Suprapubic skin (tissue), 4 donors: ENCODE data around the gene GLRX3. TPM values are rescaled to one million over a fixed set of nuclear protein-coding genes. Genes with fewer than 3 reads are reported as not detected.

Source experiments
- DNase-seq, 2 donors: peaks; one replicate each; pipeline ENCODE4 v3.0.0-alpha.2; 2019; ENCODE audit warnings: low spot score in 2 of 2
- H3K27ac ChIP-seq: fragments of 200-600 bp; sonication (generic); one replicate; pipeline ENCODE4 v1.5.1; 2019
- H3K27me3 ChIP-seq: fragments of 200-600 bp; sonication (generic); one replicate; pipeline ENCODE4 v1.5.1; 2019
- H3K36me3 ChIP-seq: fragments of 200-600 bp; sonication (generic); one replicate; pipeline ENCODE4 v1.5.1; 2019
- H3K4me1 ChIP-seq: fragments of 200-600 bp; sonication (generic); one replicate; pipeline ENCODE4 v1.5.1; 2019
- H3K4me3 ChIP-seq: fragments of 200-600 bp; sonication (generic); one replicate; pipeline ENCODE4 v1.5.1; 2019; ENCODE audit warnings: mild to moderate bottlenecking
- H3K9me3 ChIP-seq: fragments of 200-600 bp; sonication (generic); one replicate; pipeline ENCODE4 v1.5.1; 2019
- EP300 ChIP-seq: sonication (generic); formaldehyde crosslinking; IDR thresholded peaks from one replicate; pipeline ENCODE4 v1.6.1; 2017; ENCODE audit warnings: antibody characterized with exemption
- POLR2A ChIP-seq, 2 donors: fragments of 450-650 bp; IDR thresholded peaks; one replicate each; pipeline ENCODE4 v1.6.1; 2017; ENCODE audit warnings: antibody characterized with exemption in 2 of 2, mild to moderate bottlenecking in 2 of 2, moderate library complexity in 2 of 2
- POLR2AphosphoS5 ChIP-seq, 3 donors: sonication (generic); formaldehyde crosslinking; IDR thresholded peaks; one replicate each; pipeline ENCODE4 v1.6.1; 2017; ENCODE audit warnings: antibody characterized with exemption in 3 of 3
- WGBS: methylation state at CpG from one replicate; pipeline ENCODE4 v1.1.5; 2018; 5-methylcytosine and 5-hydroxymethylcytosine counted together
- total RNA-seq, 4 donors: library from RNA; depleted of rRNA; stranded (reverse); fragments of >200 nt; gene quantifications; one replicate each; pipeline ENCODE4 v1.1.0, GENCODE V29; 2016
- TF ChIP-seq, protein P1 (sequence below), 2 donors: fragments of 200-600 bp in 1 of 2; fragments of 450-650 bp in 1 of 2; sonication (generic) in 1 of 2; IDR thresholded peaks; one replicate each; pipeline ENCODE4 v1.5.1; 2016 to 2019; ENCODE audit warnings: antibody characterized with exemption in 2 of 2, mild to moderate bottlenecking in 1 of 2, moderate library complexity in 1 of 2

GLRX3 gene
- total RNA-seq, 4 donors from 2014 or later: 35.7 to 115 (median 44.7) TPM

DNA sequence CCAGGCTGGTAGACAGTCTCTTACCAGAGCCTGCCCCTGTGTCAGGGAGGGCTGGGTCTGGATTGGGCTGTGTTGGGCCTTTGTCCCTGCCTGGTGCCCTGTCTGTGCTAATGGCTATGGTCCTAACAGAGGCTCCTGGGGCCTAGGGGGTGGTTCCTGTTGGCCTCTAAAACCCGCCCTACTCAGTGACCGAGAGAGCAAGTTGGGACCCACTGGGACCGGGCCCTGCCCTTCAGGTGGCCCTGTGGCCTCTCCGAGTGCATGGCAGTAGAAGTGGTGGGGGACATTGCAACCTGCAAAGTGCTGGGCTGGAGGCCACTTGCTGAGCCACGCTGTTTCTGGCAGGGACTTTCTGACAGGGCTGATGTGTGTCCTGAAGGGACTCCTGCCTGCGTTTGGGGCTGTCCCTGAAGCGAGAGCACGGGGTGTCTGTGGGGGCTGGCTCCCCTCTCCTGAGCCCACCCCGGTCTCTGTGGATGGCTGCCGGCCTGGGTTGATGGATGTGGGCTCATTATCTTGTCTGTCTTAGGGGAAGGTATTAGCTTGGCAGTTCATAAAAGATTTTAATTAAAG is 56.2 kb downstream of the GLRX3 start:
- Histone ChIP-seq H3K4me1 (peaks cover 11% of the 10 kb centered on the region), H3K36me3 (peaks cover 7% of the 10 kb centered on the region), H3K27ac (no peak overlapping the region), H3K9me3 (no peaks in the 10 kb centered on the region), H3K27me3 (no peaks in the 10 kb centered on the region), H3K4me3 (no peak overlapping the region)
- 91% methylated on average over 8 of the region's 10 CpGs for WGBS
- DNase-seq: no peak
- TF ChIP-seq POLR2A (IDR thresholded peaks at IDR 0.05): no peak
- no peak for TF ChIP-seq EP300
- TF ChIP-seq, protein P1, sequence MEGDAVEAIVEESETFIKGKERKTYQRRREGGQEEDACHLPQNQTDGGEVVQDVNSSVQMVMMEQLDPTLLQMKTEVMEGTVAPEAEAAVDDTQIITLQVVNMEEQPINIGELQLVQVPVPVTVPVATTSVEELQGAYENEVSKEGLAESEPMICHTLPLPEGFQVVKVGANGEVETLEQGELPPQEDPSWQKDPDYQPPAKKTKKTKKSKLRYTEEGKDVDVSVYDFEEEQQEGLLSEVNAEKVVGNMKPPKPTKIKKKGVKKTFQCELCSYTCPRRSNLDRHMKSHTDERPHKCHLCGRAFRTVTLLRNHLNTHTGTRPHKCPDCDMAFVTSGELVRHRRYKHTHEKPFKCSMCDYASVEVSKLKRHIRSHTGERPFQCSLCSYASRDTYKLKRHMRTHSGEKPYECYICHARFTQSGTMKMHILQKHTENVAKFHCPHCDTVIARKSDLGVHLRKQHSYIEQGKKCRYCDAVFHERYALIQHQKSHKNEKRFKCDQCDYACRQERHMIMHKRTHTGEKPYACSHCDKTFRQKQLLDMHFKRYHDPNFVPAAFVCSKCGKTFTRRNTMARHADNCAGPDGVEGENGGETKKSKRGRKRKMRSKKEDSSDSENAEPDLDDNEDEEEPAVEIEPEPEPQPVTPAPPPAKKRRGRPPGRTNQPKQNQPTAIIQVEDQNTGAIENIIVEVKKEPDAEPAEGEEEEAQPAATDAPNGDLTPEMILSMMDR (IDR thresholded peaks at IDR 0.05): no peak
- TF ChIP-seq POLR2AphosphoS5 (IDR thresholded peaks at IDR 0.05): no peak

DNA sequence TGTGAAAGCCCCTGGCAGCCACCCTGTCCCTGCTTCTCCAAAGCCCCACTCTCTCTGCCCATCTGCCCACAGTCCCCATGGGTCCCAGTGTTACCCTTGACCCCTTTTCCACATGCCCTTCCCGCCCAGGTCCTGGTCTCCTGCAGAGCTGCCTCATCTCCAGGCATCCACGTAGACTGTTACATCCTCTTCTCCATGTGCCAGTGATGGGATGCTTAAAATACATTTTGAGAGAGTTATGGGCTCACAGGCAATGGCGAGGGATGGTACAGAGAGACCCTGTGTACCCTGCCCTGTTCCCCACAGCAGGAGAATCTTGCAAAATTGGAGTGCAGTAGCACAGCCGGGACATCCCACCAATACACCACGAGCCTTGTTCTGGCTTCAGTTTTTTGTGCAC is 56.8 kb downstream of the GLRX3 start:
- 82% methylated on average over 5 of the region's 5 CpGs for WGBS
- Histone ChIP-seq H3K27ac (no peak overlapping the region), H3K36me3 (peaks cover 1% of the 10 kb centered on the region), H3K9me3 (no peaks in the 10 kb centered on the region), H3K4me1 (peaks cover 11% of the 10 kb centered on the region), H3K27me3 (no peaks in the 10 kb centered on the region), H3K4me3 (no peak overlapping the region)
- no peak for TF ChIP-seq POLR2AphosphoS5 (IDR thresholded peaks at IDR 0.05)
- TF ChIP-seq, protein P1 (IDR thresholded peaks at IDR 0.05): no peak
- TF ChIP-seq EP300: no peak
- TF ChIP-seq POLR2A (IDR thresholded peaks at IDR 0.05): no peak
- no peak for DNase-seq

DNA sequence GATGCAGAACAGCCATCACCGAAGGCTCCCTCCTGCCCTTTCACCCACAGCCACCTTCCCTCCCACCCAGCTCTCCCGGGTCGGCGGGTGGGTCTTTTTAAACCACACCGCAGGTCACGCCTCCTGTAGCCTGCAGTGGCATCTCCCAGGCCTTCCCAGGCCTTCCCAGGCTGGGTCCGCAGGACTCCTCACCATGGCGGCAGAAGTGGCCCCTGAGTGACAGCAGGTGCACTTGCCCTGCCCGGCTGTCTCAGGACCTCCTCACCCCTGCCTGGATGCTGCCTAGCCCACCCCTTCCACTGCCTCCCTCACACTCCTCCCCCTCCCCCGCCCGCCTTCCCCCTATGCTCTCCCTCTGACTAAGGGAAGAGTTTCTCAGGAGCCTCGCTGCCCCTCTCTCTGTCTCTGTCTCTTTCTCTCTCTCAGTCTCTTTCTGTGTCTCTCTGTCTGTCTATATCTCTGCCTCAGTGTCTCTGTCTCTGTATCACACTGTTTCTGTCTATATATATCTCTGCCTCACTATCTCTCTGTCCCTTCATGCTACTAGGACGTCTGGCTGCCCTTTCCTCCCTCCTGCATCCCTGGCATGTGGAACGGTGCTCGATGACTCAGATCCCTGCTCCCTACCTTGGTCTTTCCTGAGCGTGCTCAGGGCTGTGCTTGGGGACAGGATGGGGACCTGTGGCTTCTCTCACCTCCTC is 57.5 kb downstream of the GLRX3 start:
- Histone ChIP-seq H3K4me1 (peaks cover 11% of the 10 kb centered on the region), H3K36me3 (no peaks in the 10 kb centered on the region), H3K27me3 (no peaks in the 10 kb centered on the region), H3K4me3 (no peak overlapping the region), H3K9me3 (no peaks in the 10 kb centered on the region), H3K27ac (no peak overlapping the region)
- WGBS: 66% methylated on average over 12 of the region's 16 CpGs
- no peak for TF ChIP-seq POLR2AphosphoS5 (IDR thresholded peaks at IDR 0.05)
- TF ChIP-seq EP300: no peak
- TF ChIP-seq POLR2A (IDR thresholded peaks at IDR 0.05): no peak
- TF ChIP-seq, protein P1 (IDR thresholded peaks at IDR 0.05): no peak
- no peak for DNase-seq

DNA sequence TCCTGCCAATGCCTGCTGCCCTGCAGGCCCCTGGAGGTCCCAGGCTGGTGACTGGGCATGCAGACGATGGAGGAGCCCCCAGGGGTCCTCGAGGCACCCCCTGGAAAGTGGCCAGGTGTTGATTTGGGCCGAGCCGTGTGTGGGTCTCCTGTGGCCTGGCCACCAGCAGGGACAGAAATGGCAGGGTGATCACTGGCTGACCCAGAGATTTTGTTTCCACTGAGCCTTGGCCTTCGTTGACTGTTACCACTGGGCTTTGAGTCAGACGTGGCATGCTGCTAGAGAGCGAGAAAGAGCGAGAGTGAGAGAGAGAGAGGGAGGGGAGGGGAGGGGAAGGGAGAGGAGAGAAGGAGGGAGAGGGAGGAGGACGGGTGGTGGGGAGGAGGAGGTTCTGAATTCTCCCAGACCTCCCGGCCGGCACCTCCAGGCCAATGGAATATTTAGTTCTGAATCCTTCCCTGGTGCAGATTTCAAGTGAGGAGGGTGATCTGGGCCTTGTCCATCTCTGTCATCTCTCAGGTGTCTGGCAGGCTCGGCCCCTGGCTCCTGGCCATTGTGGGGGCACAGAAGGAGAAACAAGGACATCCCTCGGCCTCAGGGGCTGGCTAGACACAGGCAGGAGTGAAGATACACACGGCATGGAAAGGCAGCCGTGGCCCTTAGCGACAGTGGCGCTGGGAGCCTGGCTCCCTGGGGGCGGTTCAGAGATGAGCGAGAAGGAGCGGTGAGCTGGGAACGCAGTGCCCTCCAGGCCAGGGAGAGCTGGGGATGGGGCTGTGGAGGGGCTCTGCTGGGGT is 58.2 kb downstream of the GLRX3 start:
- Histone ChIP-seq H3K27ac (no peak overlapping the region), H3K4me1 (peaks cover 11% of the 10 kb centered on the region), H3K4me3 (no peak overlapping the region), H3K36me3 (no peaks in the 10 kb centered on the region), H3K27me3 (no peaks in the 10 kb centered on the region), H3K9me3 (no peaks in the 10 kb centered on the region)
- TF ChIP-seq EP300: no peak
- TF ChIP-seq, protein P1 (IDR thresholded peaks at IDR 0.05): no peak
- TF ChIP-seq POLR2AphosphoS5 (IDR thresholded peaks at IDR 0.05): no peak
- no peak for TF ChIP-seq POLR2A (IDR thresholded peaks at IDR 0.05)
- DNase-seq: no peak
- WGBS: 64% methylated on average over 21 of the region's 21 CpGs
